ENCODE measurements around the gene CCDC43.
"Not testable (repeated sequence)": the region's sequence is repeated elsewhere in the genome, so short reads cannot be mapped to it uniquely, and the experiment has no call there.

Gene CCDC43

GRCh38 chr17:44666006-44666405 lies 23.6 kb downstream of the CCDC43 start:
- no peak for DNase-seq

GRCh38 chr17:44664867-44665266 lies 24.7 kb downstream of the CCDC43 start:
- DNase-seq = no peak

GRCh38 chr17:44663095-44663494 lies 26.5 kb downstream of the CCDC43 start:
- no peak for DNase-seq

- no peak for DNase-seq
Measured at GRCh38 chr17:44661835-44662234, 27.7 kb downstream of the CCDC43 start.

GRCh38 chr17:44655983-44656710 lies 33.4 kb downstream of the CCDC43 start, which contains the start of gene MEIOC:
Gene MEIOC, plus strand, starts transcription at chr17:44656468. Its CDS starts 146 bp downstream, at chr17:44656614.
- no peak for DNase-seq

- DNase-seq = no peak
Measured at GRCh38 chr17:44653954-44654353, 35.6 kb downstream of the CCDC43 start.

GRCh38 chr17:44653384-44653783 lies 36.2 kb downstream of the CCDC43 start:
- no peak for DNase-seq

- DNase-seq = no peak
Measured at GRCh38 chr17:44652727-44653126, 36.8 kb downstream of the CCDC43 start.

GRCh38 chr17:44651228-44651627 lies 38.3 kb downstream of the CCDC43 start:
- no peak for DNase-seq

- DNase-seq = no peak
Measured at GRCh38 chr17:44648963-44649362, 40.6 kb downstream of the CCDC43 start.

- no peak for DNase-seq
Measured at GRCh38 chr17:44647736-44648135, 41.8 kb downstream of the CCDC43 start.

GRCh38 chr17:44646280-44646679 lies 43.3 kb downstream of the CCDC43 start:
- DNase-seq = no peak

- DNase-seq = no peak
Measured at GRCh38 chr17:44645341-44645740, 44.2 kb downstream of the CCDC43 start.

- no peak for DNase-seq
Measured at GRCh38 chr17:44642834-44643233, 46.7 kb downstream of the CCDC43 start.

GRCh38 chr17:44637066-44637465 lies 52.5 kb downstream of the CCDC43 start:
- DNase-seq = no peak

- DNase-seq = no peak
Measured at GRCh38 chr17:44636562-44636961, 53.0 kb downstream of the CCDC43 start.

GRCh38 chr17:44634401-44634800 lies 55.2 kb downstream of the CCDC43 start:
- DNase-seq = not testable (repeated sequence)

- no peak for DNase-seq
Measured at GRCh38 chr17:44633998-44634397, 55.6 kb downstream of the CCDC43 start.

- no peak for DNase-seq
Measured at GRCh38 chr17:44630703-44631102, 58.9 kb downstream of the CCDC43 start.

- DNase-seq = no peak
Measured at GRCh38 chr17:44629314-44629713, 60.3 kb downstream of the CCDC43 start.

- no peak for DNase-seq
Measured at GRCh38 chr17:44628243-44629188, 61.1 kb downstream of the CCDC43 start.

GRCh38 chr17:44627513-44628242 lies 61.9 kb downstream of the CCDC43 start:
- DNase-seq = no peak
